K562 (cell line): ENCODE data around the gene DRC1.

ENCODE experiments used
- HDAC6 ChIP-seq: IDR thresholded peaks from 2 replicates; pipeline ENCODE4 v1.6.1; 2012; ENCODE audit warnings: low read depth, mild to moderate bottlenecking, control low read depth, inconsistent platforms, low read length, moderate library complexity
- POLR2A ChIP-seq: fragments of 450-650 bp; conservative IDR thresholded peaks from 2 replicates; pipeline ENCODE4 v1.6.1; 2016
- POLR2AphosphoS5 ChIP-seq: IDR thresholded peaks from 2 replicates; pipeline ENCODE4 v1.6.1; 2011; ENCODE audit warnings: mild to moderate bottlenecking, low read depth, low read length, moderate library complexity; ENCODE audit not compliant: control insufficient read depth, insufficient read depth
- RNF2 ChIP-seq: sonication (generic); IDR thresholded peaks from 2 replicates; pipeline ENCODE4 v1.6.1; 2016
- YY1 ChIP-seq, 3 experiments: IDR thresholded peaks; 2 replicates each; pipeline ENCODE4 v1.6.1; 2011; ENCODE audit warnings: low read length in 2 of 3, mild to moderate bottlenecking in 2 of 3, moderate library complexity in 2 of 3, borderline replicate concordance in 1 of 3, control low read depth in 1 of 3, low read depth in 1 of 3; ENCODE audit not compliant: insufficient read depth in 3 of 3, insufficient replicate concordance in 2 of 3, control insufficient read depth in 1 of 3, insufficient read length in 1 of 3; ENCODE audit errors: extremely low read depth in 1 of 3
- TF ChIP-seq, protein P1 (sequence below): sonication (generic); formaldehyde crosslinking; IDR thresholded peaks from 2 replicates; pipeline ENCODE4 v1.8.1; 2023; ENCODE audit warnings: mild to moderate bottlenecking, missing genetic modification reagents, moderate library complexity
- TF ChIP-seq, protein P2 (sequence below): sonication (generic); formaldehyde crosslinking; IDR thresholded peaks from 2 replicates; pipeline ENCODE4 v1.8.0; 2023; ENCODE audit warnings: mild to moderate bottlenecking, missing genetic modification reagents
- TF ChIP-seq, protein P3 (sequence below): fragments of 450-650 bp; formaldehyde crosslinking; IDR thresholded peaks from 2 replicates; pipeline ENCODE4 v1.4.0; 2020; ENCODE audit warnings: mild to moderate bottlenecking, moderate library complexity
- TF ChIP-seq, protein P4 (sequence below): sonication (generic); formaldehyde crosslinking; IDR thresholded peaks from 2 replicates; pipeline ENCODE4 v1.8.1; 2022; ENCODE audit warnings: missing genetic modification reagents
- TF ChIP-seq, protein P5 (sequence below): sonication (generic); formaldehyde crosslinking; IDR thresholded peaks from 2 replicates; pipeline ENCODE4 v1.8.0; 2022; ENCODE audit warnings: missing genetic modification reagents, mild to moderate bottlenecking, borderline replicate concordance

DNA sequence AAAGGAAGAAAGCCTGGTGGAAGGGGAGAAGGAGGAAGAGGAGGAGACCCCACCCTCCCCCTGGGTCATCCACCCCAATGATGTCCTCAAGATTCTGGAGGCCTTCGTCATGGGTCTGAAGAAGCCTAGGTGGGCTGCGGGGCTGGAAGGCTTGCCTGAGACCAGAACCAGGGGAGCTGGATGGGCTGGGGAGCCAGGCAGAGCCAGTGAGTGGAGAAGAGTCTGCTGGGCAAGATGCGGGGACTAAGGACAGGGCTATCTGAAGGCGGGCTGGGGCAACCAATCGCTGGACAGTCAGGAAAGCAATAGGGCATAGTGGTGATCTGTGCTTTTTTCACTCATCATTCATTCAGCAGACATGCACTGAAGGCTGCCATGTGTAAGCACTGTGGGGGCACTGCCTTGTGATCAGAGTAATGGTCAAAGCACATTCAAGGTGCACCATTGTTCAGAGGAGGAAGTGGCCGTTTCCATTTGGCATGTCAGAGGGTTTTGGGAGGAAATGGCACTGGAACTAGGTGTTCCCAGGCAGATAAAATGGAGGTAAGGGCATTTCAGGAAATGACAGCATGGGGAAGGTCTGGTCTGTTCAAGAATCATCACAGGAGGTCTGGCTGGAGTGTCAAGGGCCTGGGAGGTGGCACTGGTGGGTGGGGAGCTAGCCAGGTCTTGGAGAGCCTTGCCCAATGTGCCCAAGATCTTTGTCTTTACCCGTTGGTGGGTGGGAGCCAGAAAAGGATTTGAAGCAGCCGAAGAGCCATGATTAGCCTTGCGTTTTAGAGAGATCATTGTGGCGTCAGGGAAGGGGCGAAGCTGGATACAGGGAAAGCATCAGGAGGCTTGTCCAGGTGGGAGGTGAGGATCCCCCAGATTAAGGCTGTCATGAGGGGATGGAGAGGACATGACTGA, 52.0 kb downstream of the DRC1 start:
- TF ChIP-seq POLR2A (no peak), POLR2AphosphoS5 (no peak), RNF2 (no peak), HDAC6 (no peak), YY1 (IDR thresholded peaks at IDR 0.05; ENCODE audit: borderline replicate concordance in 1 of 3, control insufficient read depth in 1 of 3, extremely low read depth in 1 of 3, insufficient read depth in 3 of 3, insufficient read length in 1 of 3, insufficient replicate concordance in 2 of 3, low read depth in 1 of 3, low read length in 2 of 3) (no peak)
- TF ChIP-seq, protein P1, sequence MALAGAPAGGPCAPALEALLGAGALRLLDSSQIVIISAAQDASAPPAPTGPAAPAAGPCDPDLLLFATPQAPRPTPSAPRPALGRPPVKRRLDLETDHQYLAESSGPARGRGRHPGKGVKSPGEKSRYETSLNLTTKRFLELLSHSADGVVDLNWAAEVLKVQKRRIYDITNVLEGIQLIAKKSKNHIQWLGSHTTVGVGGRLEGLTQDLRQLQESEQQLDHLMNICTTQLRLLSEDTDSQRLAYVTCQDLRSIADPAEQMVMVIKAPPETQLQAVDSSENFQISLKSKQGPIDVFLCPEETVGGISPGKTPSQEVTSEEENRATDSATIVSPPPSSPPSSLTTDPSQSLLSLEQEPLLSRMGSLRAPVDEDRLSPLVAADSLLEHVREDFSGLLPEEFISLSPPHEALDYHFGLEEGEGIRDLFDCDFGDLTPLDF (CRISPR knock-in tag) = no peak
- TF ChIP-seq, protein P2, sequence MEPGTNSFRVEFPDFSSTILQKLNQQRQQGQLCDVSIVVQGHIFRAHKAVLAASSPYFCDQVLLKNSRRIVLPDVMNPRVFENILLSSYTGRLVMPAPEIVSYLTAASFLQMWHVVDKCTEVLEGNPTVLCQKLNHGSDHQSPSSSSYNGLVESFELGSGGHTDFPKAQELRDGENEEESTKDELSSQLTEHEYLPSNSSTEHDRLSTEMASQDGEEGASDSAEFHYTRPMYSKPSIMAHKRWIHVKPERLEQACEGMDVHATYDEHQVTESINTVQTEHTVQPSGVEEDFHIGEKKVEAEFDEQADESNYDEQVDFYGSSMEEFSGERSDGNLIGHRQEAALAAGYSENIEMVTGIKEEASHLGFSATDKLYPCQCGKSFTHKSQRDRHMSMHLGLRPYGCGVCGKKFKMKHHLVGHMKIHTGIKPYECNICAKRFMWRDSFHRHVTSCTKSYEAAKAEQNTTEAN (CRISPR knock-in tag) = no peak
- TF ChIP-seq, protein P3, sequence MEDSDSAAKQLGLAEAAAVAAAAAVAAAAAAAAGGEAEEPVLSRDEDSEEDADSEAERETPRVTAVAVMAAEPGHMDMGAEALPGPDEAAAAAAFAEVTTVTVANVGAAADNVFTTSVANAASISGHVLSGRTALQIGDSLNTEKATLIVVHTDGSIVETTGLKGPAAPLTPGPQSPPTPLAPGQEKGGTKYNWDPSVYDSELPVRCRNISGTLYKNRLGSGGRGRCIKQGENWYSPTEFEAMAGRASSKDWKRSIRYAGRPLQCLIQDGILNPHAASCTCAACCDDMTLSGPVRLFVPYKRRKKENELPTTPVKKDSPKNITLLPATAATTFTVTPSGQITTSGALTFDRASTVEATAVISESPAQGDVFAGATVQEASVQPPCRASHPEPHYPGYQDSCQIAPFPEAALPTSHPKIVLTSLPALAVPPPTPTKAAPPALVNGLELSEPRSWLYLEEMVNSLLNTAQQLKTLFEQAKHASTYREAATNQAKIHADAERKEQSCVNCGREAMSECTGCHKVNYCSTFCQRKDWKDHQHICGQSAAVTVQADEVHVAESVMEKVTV (CRISPR knock-in tag) = no peak
- TF ChIP-seq, protein P4, sequence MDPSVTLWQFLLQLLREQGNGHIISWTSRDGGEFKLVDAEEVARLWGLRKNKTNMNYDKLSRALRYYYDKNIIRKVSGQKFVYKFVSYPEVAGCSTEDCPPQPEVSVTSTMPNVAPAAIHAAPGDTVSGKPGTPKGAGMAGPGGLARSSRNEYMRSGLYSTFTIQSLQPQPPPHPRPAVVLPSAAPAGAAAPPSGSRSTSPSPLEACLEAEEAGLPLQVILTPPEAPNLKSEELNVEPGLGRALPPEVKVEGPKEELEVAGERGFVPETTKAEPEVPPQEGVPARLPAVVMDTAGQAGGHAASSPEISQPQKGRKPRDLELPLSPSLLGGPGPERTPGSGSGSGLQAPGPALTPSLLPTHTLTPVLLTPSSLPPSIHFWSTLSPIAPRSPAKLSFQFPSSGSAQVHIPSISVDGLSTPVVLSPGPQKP = no peak
- TF ChIP-seq, protein P5, sequence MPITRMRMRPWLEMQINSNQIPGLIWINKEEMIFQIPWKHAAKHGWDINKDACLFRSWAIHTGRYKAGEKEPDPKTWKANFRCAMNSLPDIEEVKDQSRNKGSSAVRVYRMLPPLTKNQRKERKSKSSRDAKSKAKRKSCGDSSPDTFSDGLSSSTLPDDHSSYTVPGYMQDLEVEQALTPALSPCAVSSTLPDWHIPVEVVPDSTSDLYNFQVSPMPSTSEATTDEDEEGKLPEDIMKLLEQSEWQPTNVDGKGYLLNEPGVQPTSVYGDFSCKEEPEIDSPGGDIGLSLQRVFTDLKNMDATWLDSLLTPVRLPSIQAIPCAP = no peak
